H9 (cell line): Measurements from ENCODE around the gene MED13L. TPM values are rescaled to one million over a fixed set of nuclear protein-coding genes. Genes with fewer than 3 reads are reported as not detected.
A peak's percentile ranks its signal among the peaks of the same experiment; 100 is the strongest.

Source experiments
- DNase-seq: peaks from one replicate; pipeline ENCODE4 v3.0.0-alpha.2; 2017
- H2AFZ ChIP-seq: one replicate; pipeline ENCODE4 v1.6.1; 2013; ENCODE audit warnings: mild to moderate bottlenecking, low read length, control low read depth, moderate library complexity
- H2AK5ac ChIP-seq: 2 replicates; pipeline ENCODE4 v1.6.1; 2013; ENCODE audit warnings: low read length, control low read depth, mixed read lengths; ENCODE audit not compliant: insufficient read length
- H2BK120ac ChIP-seq: one replicate; pipeline ENCODE4 v1.6.1; 2013; ENCODE audit warnings: low read depth, mild to moderate bottlenecking, low read length, control low read depth, inconsistent platforms; ENCODE audit not compliant: poor library complexity, severe bottlenecking
- H2BK12ac ChIP-seq: 2 replicates; pipeline ENCODE4 v1.6.1; 2013; ENCODE audit warnings: low read length, control low read depth, mixed read lengths, low read depth; ENCODE audit not compliant: insufficient read length
- H2BK15ac ChIP-seq: 2 replicates; pipeline ENCODE4 v1.6.1; 2013; ENCODE audit warnings: low read depth, low read length, control low read depth
- H2BK20ac ChIP-seq: one replicate; pipeline ENCODE4 v1.6.1; 2013; ENCODE audit warnings: low read depth, mild to moderate bottlenecking, low read length, control low read depth, inconsistent platforms; ENCODE audit not compliant: poor library complexity, severe bottlenecking
- H2BK5ac ChIP-seq: 2 replicates; pipeline ENCODE4 v1.6.1; 2013; ENCODE audit warnings: low read length, control low read depth, mixed read lengths; ENCODE audit not compliant: insufficient read length
- H3K14ac ChIP-seq: 2 replicates; pipeline ENCODE4 v1.6.1; 2013; ENCODE audit warnings: low read length, control low read depth; ENCODE audit not compliant: insufficient read depth
- H3K18ac ChIP-seq: 2 replicates; pipeline ENCODE4 v1.6.1; 2013; ENCODE audit warnings: low read depth, mild to moderate bottlenecking, mixed read lengths, low read length, control low read depth; ENCODE audit not compliant: insufficient read length
- H3K23ac ChIP-seq: 2 replicates; pipeline ENCODE4 v1.6.1; 2013; ENCODE audit warnings: low read length, control low read depth, mixed read lengths, low read depth; ENCODE audit not compliant: insufficient read length
- H3K23me2 ChIP-seq: 2 replicates; pipeline ENCODE4 v1.6.1; 2013; ENCODE audit warnings: low read depth, mild to moderate bottlenecking, mixed read lengths, low read length, control low read depth; ENCODE audit not compliant: insufficient read length, poor library complexity, severe bottlenecking
- H3K27ac ChIP-seq: 2 replicates; pipeline ENCODE4 v1.5.1; 2013; ENCODE audit warnings: low read length, control low read depth, mixed read lengths, low read depth; ENCODE audit not compliant: insufficient read length
- H3K27me3 ChIP-seq: 2 replicates; pipeline ENCODE4 v1.6.1; 2013; ENCODE audit warnings: low read length, control low read depth, inconsistent platforms; ENCODE audit not compliant: insufficient read depth
- H3K4ac ChIP-seq: 2 replicates; pipeline ENCODE4 v1.6.1; 2013; ENCODE audit warnings: low read depth, mild to moderate bottlenecking, control low read depth, inconsistent platforms, low read length, moderate library complexity
- H3K4me1 ChIP-seq: 2 replicates; pipeline ENCODE4 v1.6.1; 2013; ENCODE audit warnings: low read length, control low read depth, inconsistent platforms; ENCODE audit not compliant: insufficient read depth
- H3K4me2 ChIP-seq: 2 replicates; pipeline ENCODE4 v1.6.1; 2013; ENCODE audit warnings: low read length, control low read depth, mixed read lengths; ENCODE audit not compliant: insufficient read length, insufficient read depth
- H3K56ac ChIP-seq: 2 replicates; pipeline ENCODE4 v1.6.1; 2013; ENCODE audit warnings: low read depth, mild to moderate bottlenecking, mixed read lengths, low read length, control low read depth; ENCODE audit not compliant: insufficient read length
- H3K79me1 ChIP-seq: 2 replicates; pipeline ENCODE4 v1.6.1; 2013; ENCODE audit warnings: low read depth, mild to moderate bottlenecking, moderate library complexity, low read length, control low read depth, inconsistent platforms; ENCODE audit not compliant: insufficient read depth, poor library complexity, severe bottlenecking
- H3K79me2 ChIP-seq: 2 replicates; pipeline ENCODE4 v1.6.1; 2013; ENCODE audit warnings: low read length, control low read depth, inconsistent platforms; ENCODE audit not compliant: insufficient read depth
- H3K9ac ChIP-seq: 2 replicates; pipeline ENCODE4 v1.6.1; 2013; ENCODE audit warnings: low read length, control low read depth, mixed read lengths; ENCODE audit not compliant: insufficient read length; ENCODE audit errors: extremely low read depth
- H3K9me3 ChIP-seq: one replicate; pipeline ENCODE4 v1.6.1; 2013; ENCODE audit warnings: low read depth, low read length, inconsistent platforms; ENCODE audit not compliant: control insufficient read depth
- H3T11ph ChIP-seq: one replicate; pipeline ENCODE4 v1.6.1; 2013; ENCODE audit warnings: mild to moderate bottlenecking, low read length, control low read depth, inconsistent platforms
- H4K20me1 ChIP-seq: one replicate; pipeline ENCODE4 v1.6.1; 2013; ENCODE audit not compliant: control insufficient read depth, insufficient read length, insufficient read depth
- H4K5ac ChIP-seq: 2 replicates; pipeline ENCODE4 v1.6.1; 2013; ENCODE audit warnings: low read depth, mild to moderate bottlenecking, mixed read lengths, low read length, control low read depth; ENCODE audit not compliant: insufficient read length
- H4K8ac ChIP-seq: replicated peaks from 2 replicates; pipeline ENCODE4 v1.6.1; 2013; ENCODE audit warnings: low read length, control low read depth, mixed read lengths, low read depth; ENCODE audit not compliant: insufficient read length
- H4K91ac ChIP-seq: 2 replicates; pipeline ENCODE4 v1.6.1; 2013; ENCODE audit warnings: low read depth, mild to moderate bottlenecking, moderate library complexity, mixed read lengths, low read length, control low read depth; ENCODE audit not compliant: insufficient read length
- H3K27ac Mint-ChIP-seq, 3 experiments: 2 replicates in 2 of 3; 3 replicates in 1 of 3; pipeline ENCODE4 v1.8.0; 2020 to 2021; ENCODE audit warnings: mixed read lengths in 3 of 3, mild to moderate bottlenecking in 1 of 3, moderate library complexity in 1 of 3
- H3K27me3 Mint-ChIP-seq: 2 replicates; pipeline ENCODE4 v1.8.0; 2021; ENCODE audit warnings: low read depth, mild to moderate bottlenecking, moderate library complexity, mixed read lengths
- H3K36me3 Mint-ChIP-seq, 3 experiments: 2 replicates in 2 of 3; 3 replicates in 1 of 3; pipeline ENCODE4 v1.8.0; 2020 to 2021; ENCODE audit warnings: low read depth in 3 of 3, mixed read lengths in 3 of 3; ENCODE audit not compliant: insufficient read depth in 1 of 3
- H3K4me1 Mint-ChIP-seq, 2 experiments: 2 replicates each; pipeline ENCODE4 v1.8.0; 2020; ENCODE audit warnings: mixed read lengths in 2 of 2
- H3K4me3 Mint-ChIP-seq, 2 experiments: 2 replicates in 1 of 2; 3 replicates in 1 of 2; pipeline ENCODE4 v1.8.0; 2020 to 2021; ENCODE audit warnings: mild to moderate bottlenecking in 2 of 2, mixed read lengths in 2 of 2, moderate library complexity in 1 of 2
- H3K9me3 Mint-ChIP-seq, 2 experiments: 2 replicates in 1 of 2; 3 replicates in 1 of 2; pipeline ENCODE4 v1.8.0; 2020; ENCODE audit warnings: mild to moderate bottlenecking in 2 of 2, mixed read lengths in 2 of 2, moderate library complexity in 1 of 2
- WGBS: extraction: QIAGEN DNeasy Blood & Tissue Kit; methylation state at CpG from one replicate; pipeline ENCODE4 v1.1.7; 2013; ENCODE audit warnings: missing lambda C conversion rate, low lambda C conversion rate, mixed read lengths; ENCODE audit not compliant: insufficient read length; ENCODE audit errors: extremely low coverage; 5-methylcytosine and 5-hydroxymethylcytosine counted together
- total RNA-seq: library from RNA; stranded (reverse); gene quantifications from 2 replicates; pipeline ENCODE4 v1.2.1, GENCODE V29; 2021
- TF ChIP-seq, protein P1 (sequence below): fragments of 200-600 bp; sonication (generic); conservative IDR thresholded peaks from 3 replicates; pipeline ENCODE4 v1.8.0; 2021; ENCODE audit warnings: antibody characterized with exemption, mild to moderate bottlenecking

The MED13L gene
- total RNA-seq, 1 experiment from 2014 or later: 52.4 TPM

DNA sequence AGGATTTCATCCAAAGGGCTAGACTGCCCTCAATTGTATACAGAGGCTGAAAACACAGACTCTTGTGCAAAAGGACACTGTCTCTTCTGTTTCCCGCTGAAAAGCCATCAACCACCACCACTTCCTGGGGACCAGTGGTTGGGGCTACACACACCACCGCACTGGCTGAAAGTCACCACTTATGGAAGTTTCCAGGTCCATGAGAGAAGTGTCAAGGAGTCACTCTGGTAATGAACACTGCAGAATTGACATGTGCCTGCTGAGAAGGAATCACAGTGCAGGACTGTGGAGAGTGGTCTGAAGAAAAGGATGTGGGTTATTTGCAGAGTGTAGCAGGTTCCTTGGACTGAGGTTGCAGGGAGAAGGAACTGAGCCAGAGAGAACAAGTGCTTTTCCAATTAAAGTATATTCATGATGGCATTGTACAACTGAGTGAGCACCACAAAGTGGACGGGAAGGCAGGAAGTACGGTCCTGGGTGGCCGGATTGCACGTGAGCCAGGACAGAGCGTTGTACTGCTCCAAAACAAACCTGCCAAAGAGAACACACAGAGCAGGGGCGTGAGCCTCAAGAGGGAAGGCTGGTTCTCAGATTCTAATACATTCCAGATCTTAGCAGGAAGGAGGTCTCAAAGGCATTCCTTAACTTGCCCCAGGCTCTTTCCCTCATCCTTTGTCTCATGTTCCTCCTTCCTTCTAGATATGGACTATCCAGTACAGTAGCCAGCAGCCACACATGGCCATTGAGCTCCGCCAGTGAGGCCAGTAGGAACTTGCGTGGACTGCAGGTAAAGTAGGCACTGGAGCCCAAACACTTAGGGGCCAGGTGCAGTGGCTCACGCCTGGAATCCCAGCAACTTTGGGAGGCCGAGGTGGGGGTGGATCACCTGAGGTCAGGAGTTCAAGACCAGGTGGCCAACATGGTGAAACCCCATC is 316.4 kb downstream of the MED13L start:
- peak overlapping the region in 2 of 3 experiments; percentile 15 to 83; a peak in 3 of 7 replicates for H3K27ac Mint-ChIP-seq
- Histone ChIP-seq H2BK20ac (no peak overlapping the region), H4K8ac (no peak overlapping the region), H4K91ac (no peak overlapping the region), H2AFZ (no peak overlapping the region), H3K4me1 (no peaks in the 10 kb centered on the region), H3K23me2 (no peaks in the 10 kb centered on the region), H3K9ac (no peak overlapping the region), H3K14ac (no peak overlapping the region), H4K20me1 (no peaks in the 10 kb centered on the region), H2BK120ac (no peak overlapping the region), H3K79me2 (no peaks in the 10 kb centered on the region), H3T11ph (no peak overlapping the region), H3K27ac (no peak overlapping the region), H2BK12ac (no peak overlapping the region), H3K4me2 (no peak overlapping the region), H4K5ac (no peak overlapping the region), H3K18ac (no peak overlapping the region), H2BK15ac (no peak overlapping the region), H3K79me1 (no peaks in the 10 kb centered on the region), H3K56ac (no peak overlapping the region), H3K9me3 (no peaks in the 10 kb centered on the region), H3K23ac (no peak overlapping the region), H3K27me3 (no peaks in the 10 kb centered on the region), H3K4ac (no peak overlapping the region), H2AK5ac (no peak overlapping the region), H2BK5ac (no peak overlapping the region)
- H3K36me3 Mint-ChIP-seq: peaks cover 10 to 51% (median 42%) of the 10 kb centered on the region in 3 experiments; a peak in 6 of 7 replicates
- no peak for DNase-seq
- TF ChIP-seq, protein P1, sequence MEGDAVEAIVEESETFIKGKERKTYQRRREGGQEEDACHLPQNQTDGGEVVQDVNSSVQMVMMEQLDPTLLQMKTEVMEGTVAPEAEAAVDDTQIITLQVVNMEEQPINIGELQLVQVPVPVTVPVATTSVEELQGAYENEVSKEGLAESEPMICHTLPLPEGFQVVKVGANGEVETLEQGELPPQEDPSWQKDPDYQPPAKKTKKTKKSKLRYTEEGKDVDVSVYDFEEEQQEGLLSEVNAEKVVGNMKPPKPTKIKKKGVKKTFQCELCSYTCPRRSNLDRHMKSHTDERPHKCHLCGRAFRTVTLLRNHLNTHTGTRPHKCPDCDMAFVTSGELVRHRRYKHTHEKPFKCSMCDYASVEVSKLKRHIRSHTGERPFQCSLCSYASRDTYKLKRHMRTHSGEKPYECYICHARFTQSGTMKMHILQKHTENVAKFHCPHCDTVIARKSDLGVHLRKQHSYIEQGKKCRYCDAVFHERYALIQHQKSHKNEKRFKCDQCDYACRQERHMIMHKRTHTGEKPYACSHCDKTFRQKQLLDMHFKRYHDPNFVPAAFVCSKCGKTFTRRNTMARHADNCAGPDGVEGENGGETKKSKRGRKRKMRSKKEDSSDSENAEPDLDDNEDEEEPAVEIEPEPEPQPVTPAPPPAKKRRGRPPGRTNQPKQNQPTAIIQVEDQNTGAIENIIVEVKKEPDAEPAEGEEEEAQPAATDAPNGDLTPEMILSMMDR: no peak
- no peak overlapping the region for H3K4me3 Mint-ChIP-seq
- WGBS: no CpG with 5 or more reads among the region's 12 CpGs
- H3K4me1 Mint-ChIP-seq: no peaks in the 10 kb centered on the region
- no peaks in the 10 kb centered on the region for H3K9me3 Mint-ChIP-seq
- H3K27me3 Mint-ChIP-seq: no peaks in the 10 kb centered on the region
